ENCODE results near the gene STAT5B.

GRCh38 chr17:42253578-42253977 lies 22.6 kb downstream of the STAT5B start:
- no peak for TF ChIP-seq EZH2 (IDR thresholded peaks at IDR 0.05; ENCODE audit: insufficient read depth, poor library complexity, severe bottlenecking)
- no peak for TF ChIP-seq EZH2phosphoT487 (IDR thresholded peaks at IDR 0.05; ENCODE audit: insufficient read depth, low read depth)
